ENCODE measurements around the gene RNF208. TPM values are rescaled to one million over a fixed set of nuclear protein-coding genes. Genes with fewer than 3 reads are reported as not detected.
A peak's percentile ranks its signal among the peaks of the same experiment; 100 is the strongest.

The RNF208 gene
- total RNA-seq, 4 donors from 2014 or later = 2.3 to 26.5 (median 7.5) TPM; not detected in 1

DNA sequence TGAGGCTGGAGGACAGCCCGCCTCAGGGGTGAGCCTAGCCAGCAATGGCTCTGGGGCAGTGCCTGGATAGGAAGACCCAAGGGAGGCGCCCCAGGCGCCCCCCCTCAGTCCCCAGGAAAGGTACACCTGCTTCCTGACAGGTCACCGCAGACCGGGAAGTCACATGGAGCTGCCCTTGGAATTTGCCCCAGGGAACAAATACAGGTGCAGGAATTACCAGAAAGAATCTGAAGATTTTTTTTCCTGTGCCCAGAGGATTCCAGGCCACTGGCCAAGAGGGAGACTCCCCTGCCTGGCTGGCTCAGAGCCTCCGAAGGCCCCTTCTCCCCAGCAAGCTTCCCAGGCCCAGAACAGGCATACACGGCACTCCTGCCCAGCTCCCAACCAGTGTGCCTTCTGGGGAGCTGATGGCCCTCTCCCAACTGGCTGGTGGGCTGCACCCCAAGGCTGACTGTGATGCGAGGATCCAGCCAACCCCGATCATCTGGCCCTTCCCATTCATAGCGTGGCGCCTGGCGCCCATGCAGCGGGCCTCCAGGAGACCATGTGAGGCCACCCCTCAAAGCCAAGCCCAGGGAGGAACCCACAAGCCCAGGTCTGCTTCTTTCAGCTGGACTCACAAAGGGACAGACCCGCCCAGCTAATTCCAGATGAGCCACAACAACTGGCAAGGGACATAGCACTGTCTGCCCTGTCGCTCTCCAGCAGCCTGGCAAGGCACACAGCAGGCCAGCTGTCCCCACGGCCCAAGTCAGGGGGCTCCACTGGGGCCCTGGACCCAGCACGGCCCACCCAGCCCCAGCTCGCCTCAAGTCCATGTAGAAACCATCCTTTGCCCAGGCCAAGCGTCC lies 23.8 kb downstream of the RNF208 start:
- no peaks in the 10 kb centered on the region for H3K36me3 ChIP-seq
- H3K4me1 ChIP-seq = peaks cover 19 to 81% (median 67%) of the 10 kb centered on the region in 4 donors
- intact Hi-C loops (cut with DNase I; ENCODE audit: low total_unique reads) = no loop called here
- H3K27me3 ChIP-seq = no peaks in the 10 kb centered on the region
- in situ Hi-C loops (cut with MboI; ENCODE audit: low pct_ligation_motif_present in 1 of 4, low pct_unique_long_range_greater_than_20kb in 1 of 4, low sequenced_read_pairs in 3 of 4) = no loop called here
- TF ChIP-seq EP300 (IDR thresholded peaks at IDR 0.05; ENCODE audit: low read depth) (no peak), POLR2A (IDR thresholded peaks at IDR 0.05) (peak; percentile 69), POLR2AphosphoS5 (IDR thresholded peaks at IDR 0.05) (peak in 2 of 3 donors; percentile 29 to 52)
- TF ChIP-seq, protein P1, sequence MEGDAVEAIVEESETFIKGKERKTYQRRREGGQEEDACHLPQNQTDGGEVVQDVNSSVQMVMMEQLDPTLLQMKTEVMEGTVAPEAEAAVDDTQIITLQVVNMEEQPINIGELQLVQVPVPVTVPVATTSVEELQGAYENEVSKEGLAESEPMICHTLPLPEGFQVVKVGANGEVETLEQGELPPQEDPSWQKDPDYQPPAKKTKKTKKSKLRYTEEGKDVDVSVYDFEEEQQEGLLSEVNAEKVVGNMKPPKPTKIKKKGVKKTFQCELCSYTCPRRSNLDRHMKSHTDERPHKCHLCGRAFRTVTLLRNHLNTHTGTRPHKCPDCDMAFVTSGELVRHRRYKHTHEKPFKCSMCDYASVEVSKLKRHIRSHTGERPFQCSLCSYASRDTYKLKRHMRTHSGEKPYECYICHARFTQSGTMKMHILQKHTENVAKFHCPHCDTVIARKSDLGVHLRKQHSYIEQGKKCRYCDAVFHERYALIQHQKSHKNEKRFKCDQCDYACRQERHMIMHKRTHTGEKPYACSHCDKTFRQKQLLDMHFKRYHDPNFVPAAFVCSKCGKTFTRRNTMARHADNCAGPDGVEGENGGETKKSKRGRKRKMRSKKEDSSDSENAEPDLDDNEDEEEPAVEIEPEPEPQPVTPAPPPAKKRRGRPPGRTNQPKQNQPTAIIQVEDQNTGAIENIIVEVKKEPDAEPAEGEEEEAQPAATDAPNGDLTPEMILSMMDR (IDR thresholded peaks at IDR 0.05) = no peak
- no peaks in the 10 kb centered on the region for H3K9me3 ChIP-seq
- H3K27ac ChIP-seq = peak overlapping the region; percentile 82 to 90 (median 88)
- DNase-seq = peak; percentile 82
- 64% methylated on average over 15 of the region's 19 CpGs; no CpG with 5 or more reads in 1 of the 2 donors for WGBS, 2 donors (ENCODE audit: low coverage in 1 of 2)
- H3K4me3 ChIP-seq = peak overlapping the region; percentile 9 to 74 (median 54)

DNA sequence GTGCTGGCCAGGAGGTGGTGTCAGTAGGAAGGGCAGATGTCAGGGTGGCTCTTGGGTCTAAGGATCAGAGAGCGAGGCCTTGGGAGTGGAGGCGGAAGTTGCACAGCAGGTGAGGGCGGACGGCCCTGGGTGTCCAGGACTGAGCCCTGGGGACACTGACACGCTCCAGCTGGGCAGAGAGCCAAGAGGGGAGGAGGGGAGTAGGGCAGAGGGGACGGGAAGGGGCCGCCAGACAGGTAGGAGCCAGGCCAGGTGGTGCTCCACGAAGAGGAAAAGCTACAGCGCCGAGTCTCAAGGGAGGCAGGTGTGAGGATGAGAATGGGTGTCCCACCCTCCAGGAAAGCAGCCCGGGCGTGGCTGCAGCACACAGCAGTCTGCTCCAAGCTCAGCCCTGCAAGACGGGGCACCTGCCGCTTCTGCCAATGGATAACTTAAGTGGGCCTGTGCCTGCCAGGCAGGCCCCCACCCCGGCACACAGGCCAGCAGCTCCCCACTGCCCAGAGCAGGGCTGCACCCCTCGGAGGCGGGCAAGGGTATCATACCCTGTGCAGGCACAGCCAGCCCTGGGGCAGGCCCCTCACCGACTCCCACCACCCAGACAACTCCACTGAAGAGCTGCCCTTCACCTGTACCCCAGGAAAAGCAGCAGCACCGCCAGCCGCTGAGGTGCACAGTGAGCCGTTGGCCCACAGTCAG lies 26.4 kb downstream of the RNF208 start:
- Histone ChIP-seq H3K27ac (peak overlapping the region; percentile 82 to 90 (median 88)), H3K4me3 (peak overlapping the region in 2 of 4 donors; percentile 73 to 74), H3K27me3 (no peaks in the 10 kb centered on the region), H3K4me1 (peaks cover 14 to 65% (median 57%) of the 10 kb centered on the region in 4 donors), H3K9me3 (no peaks in the 10 kb centered on the region), H3K36me3 (no peaks in the 10 kb centered on the region)
- intact Hi-C loops (cut with DNase I; ENCODE audit: low total_unique reads) = no loop called here
- TF ChIP-seq, protein P1 (IDR thresholded peaks at IDR 0.05) = no peak
- peak; percentile 68 for TF ChIP-seq POLR2A (IDR thresholded peaks at IDR 0.05)
- TF ChIP-seq EP300 (IDR thresholded peaks at IDR 0.05; ENCODE audit: low read depth) = peak; percentile 43
- TF ChIP-seq POLR2AphosphoS5 (IDR thresholded peaks at IDR 0.05) = peak; percentile 67 to 82 (median 74)
- 57% methylated on average over 12 of the region's 21 CpGs; no CpG with 5 or more reads in 1 of the 2 donors for WGBS, 2 donors (ENCODE audit: low coverage in 1 of 2)
- peak; percentile 88 for DNase-seq
- in situ Hi-C loops (cut with MboI; ENCODE audit: low pct_ligation_motif_present in 1 of 4, low pct_unique_long_range_greater_than_20kb in 1 of 4, low sequenced_read_pairs in 3 of 4) = no loop called here

DNA sequence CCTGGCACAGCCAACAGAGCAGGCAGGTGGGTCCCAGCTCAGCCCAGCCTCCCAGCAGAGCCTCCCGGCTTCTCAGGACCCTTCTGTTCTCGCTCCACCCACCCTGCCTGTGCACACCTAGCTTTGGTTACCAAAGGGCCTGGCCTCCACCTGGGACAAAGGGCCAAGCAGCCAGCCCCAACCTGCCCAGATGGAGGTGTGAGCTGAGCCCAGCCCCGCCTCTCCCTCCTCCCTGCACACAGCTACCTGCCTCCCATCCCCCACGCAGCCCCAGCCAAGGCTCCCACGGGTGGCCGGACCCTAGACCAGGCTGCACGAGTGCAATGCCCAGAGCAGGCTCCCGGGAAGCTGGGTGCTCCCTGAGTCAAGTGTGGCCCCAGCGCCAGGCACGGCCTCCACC lies 27.1 kb downstream of the RNF208 start:
- H3K4me3 ChIP-seq = peak overlapping the region in 2 of 4 donors; percentile 12 to 14
- no peaks in the 10 kb centered on the region for H3K9me3 ChIP-seq
- TF ChIP-seq, protein P1 (IDR thresholded peaks at IDR 0.05) = no peak
- TF ChIP-seq POLR2A (IDR thresholded peaks at IDR 0.05) = no peak
- no peak for TF ChIP-seq EP300 (IDR thresholded peaks at IDR 0.05; ENCODE audit: low read depth)
- TF ChIP-seq POLR2AphosphoS5 (IDR thresholded peaks at IDR 0.05) = peak in 1 of 3 donors; percentile 6
- no peaks in the 10 kb centered on the region for H3K36me3 ChIP-seq
- in situ Hi-C loops (cut with MboI; ENCODE audit: low pct_ligation_motif_present in 1 of 4, low pct_unique_long_range_greater_than_20kb in 1 of 4, low sequenced_read_pairs in 3 of 4) (no loop called here), intact Hi-C loops (cut with DNase I; ENCODE audit: low total_unique reads) (no loop called here)
- H3K4me1 ChIP-seq = peaks cover 22 to 73% (median 64%) of the 10 kb centered on the region in 4 donors
- DNase-seq = peak; percentile 79
- H3K27ac ChIP-seq = peak overlapping the region; percentile 82 to 90 (median 88)
- 40 to 66% methylated on average over 1 to 10 of the region's 10 CpGs for WGBS, 2 donors (ENCODE audit: low coverage in 1 of 2)
- H3K27me3 ChIP-seq = no peaks in the 10 kb centered on the region

DNA sequence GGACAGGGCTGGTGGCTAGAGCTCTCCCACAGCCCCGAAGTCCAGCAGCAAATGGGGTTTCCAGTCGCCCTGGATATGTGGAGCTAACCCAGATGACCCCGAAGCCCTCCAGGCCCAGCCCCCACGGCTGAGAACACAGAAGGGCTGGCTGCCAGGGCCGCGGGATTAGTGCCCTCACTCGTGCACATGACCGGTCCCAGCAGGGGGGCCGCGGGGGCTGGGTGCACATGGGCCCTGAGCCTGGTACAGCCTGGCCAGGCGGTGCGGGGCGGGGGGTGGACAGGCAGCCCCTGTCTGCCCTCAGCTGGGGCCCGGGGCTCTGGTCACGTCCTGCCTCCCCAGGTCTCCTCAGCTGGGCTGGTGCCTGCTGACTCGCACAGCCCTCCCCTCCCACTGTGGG lies 27.7 kb downstream of the RNF208 start:
- in situ Hi-C loops (cut with MboI; ENCODE audit: low pct_ligation_motif_present in 1 of 4, low pct_unique_long_range_greater_than_20kb in 1 of 4, low sequenced_read_pairs in 3 of 4) = no loop called here
- WGBS, 2 donors (ENCODE audit: low coverage in 1 of 2) = 32% methylated on average over 3 of the region's 16 CpGs; no CpG with 5 or more reads in 1 of the 2 donors
- Histone ChIP-seq H3K27me3 (no peaks in the 10 kb centered on the region), H3K4me3 (peak overlapping the region in 1 of 4 donors; percentile 12), H3K27ac (peak overlapping the region; percentile 82 to 90 (median 88)), H3K36me3 (no peaks in the 10 kb centered on the region), H3K9me3 (no peaks in the 10 kb centered on the region), H3K4me1 (peaks cover 22 to 73% (median 65%) of the 10 kb centered on the region in 4 donors)
- intact Hi-C loops (cut with DNase I; ENCODE audit: low total_unique reads) = no loop called here
- no peak for DNase-seq
- no peak for TF ChIP-seq POLR2AphosphoS5 (IDR thresholded peaks at IDR 0.05)
- TF ChIP-seq EP300 (IDR thresholded peaks at IDR 0.05; ENCODE audit: low read depth) = no peak
- TF ChIP-seq POLR2A (IDR thresholded peaks at IDR 0.05) = no peak
- TF ChIP-seq, protein P1 (IDR thresholded peaks at IDR 0.05) = no peak
